Endothelial cell (in vitro differentiated cells): ENCODE measurements around the gene SS18L1. TPM values are rescaled to one million over a fixed set of nuclear protein-coding genes. Genes with fewer than 3 reads are reported as not detected.
A peak's percentile ranks its signal among the peaks of the same experiment; 100 is the strongest.

Experiments
- DNase-seq: peaks from one replicate; pipeline ENCODE4 v3.0.0; 2021; ENCODE audit warnings: low spot score
- H3K27ac Mint-ChIP-seq: one replicate; pipeline ENCODE4 v1.8.0; 2021; ENCODE audit warnings: mixed read lengths, inconsistent platforms; ENCODE audit not compliant: unreplicated experiment
- H3K27me3 Mint-ChIP-seq: one replicate; pipeline ENCODE4 v1.8.0; 2021; ENCODE audit warnings: mild to moderate bottlenecking, moderate library complexity, mixed read lengths, inconsistent platforms; ENCODE audit not compliant: unreplicated experiment
- H3K36me3 Mint-ChIP-seq: one replicate; pipeline ENCODE4 v1.8.0; 2021; ENCODE audit warnings: mild to moderate bottlenecking, low read depth, mixed read lengths, inconsistent platforms; ENCODE audit not compliant: unreplicated experiment
- H3K4me1 Mint-ChIP-seq: one replicate; pipeline ENCODE4 v1.8.0; 2021; ENCODE audit warnings: mild to moderate bottlenecking, mixed read lengths, inconsistent platforms; ENCODE audit not compliant: unreplicated experiment
- H3K4me3 Mint-ChIP-seq: one replicate; pipeline ENCODE4 v1.8.0; 2021; ENCODE audit warnings: mild to moderate bottlenecking, mixed read lengths, inconsistent platforms; ENCODE audit not compliant: unreplicated experiment
- H3K9me3 Mint-ChIP-seq: one replicate; pipeline ENCODE4 v1.8.0; 2021; ENCODE audit warnings: mixed read lengths, inconsistent platforms; ENCODE audit not compliant: unreplicated experiment
- CTCF ChIP-seq: fragments of 200-600 bp; sonication (generic); IDR thresholded peaks from one replicate; pipeline ENCODE4 v1.5.0; 2021; ENCODE audit warnings: antibody characterized with exemption; ENCODE audit not compliant: unreplicated experiment
- total RNA-seq: library from RNA; stranded (reverse); fragmentation: NEBNext Ultra II Directional; extraction: Animal tissue kit (Norgen Biotek cat#: 25700); gene quantifications from one replicate; pipeline ENCODE4 v1.2.1, GENCODE V29; 2021; ENCODE audit not compliant: unreplicated experiment

Gene SS18L1
- total RNA-seq, 1 donor from 2014 or later = 17.5 TPM

- no peaks in the 10 kb centered on the region for H3K9me3 Mint-ChIP-seq
- no peak overlapping the region for H3K27ac Mint-ChIP-seq
- H3K4me3 Mint-ChIP-seq = no peak overlapping the region
- H3K36me3 Mint-ChIP-seq = peaks cover 31% of the 10 kb centered on the region
- DNase-seq = no peak
- no peak for TF ChIP-seq CTCF
- peaks cover 17% of the 10 kb centered on the region for H3K4me1 Mint-ChIP-seq
- H3K27me3 Mint-ChIP-seq = peaks cover 7% of the 10 kb centered on the region
Measured at GRCh38 chr20:62155428-62156253, 12.1 kb downstream of the SS18L1 start.

GRCh38 chr20:62156254-62156556, 12.6 kb downstream of the SS18L1 start:
- TF ChIP-seq CTCF = no peak
- H3K27ac Mint-ChIP-seq = no peak overlapping the region
- no peak for DNase-seq
- H3K27me3 Mint-ChIP-seq = peaks cover 7% of the 10 kb centered on the region
- no peak overlapping the region for H3K4me3 Mint-ChIP-seq
- H3K9me3 Mint-ChIP-seq = no peaks in the 10 kb centered on the region
- peaks cover 31% of the 10 kb centered on the region for H3K36me3 Mint-ChIP-seq
- peaks cover 17% of the 10 kb centered on the region for H3K4me1 Mint-ChIP-seq

- TF ChIP-seq CTCF = peak; percentile 63
- H3K36me3 Mint-ChIP-seq = peaks cover 31% of the 10 kb centered on the region
- H3K4me1 Mint-ChIP-seq = peaks cover 17% of the 10 kb centered on the region
- peak; percentile 86 for DNase-seq
- H3K27me3 Mint-ChIP-seq = peaks cover 10% of the 10 kb centered on the region
- H3K4me3 Mint-ChIP-seq = no peak overlapping the region
- H3K27ac Mint-ChIP-seq = no peak overlapping the region
- no peaks in the 10 kb centered on the region for H3K9me3 Mint-ChIP-seq
Measured at GRCh38 chr20:62156592-62157386, 13.2 kb downstream of the SS18L1 start.

GRCh38 chr20:62157387-62158087, 14.0 kb downstream of the SS18L1 start:
- Mint-ChIP-seq H3K9me3 (no peaks in the 10 kb centered on the region), H3K4me1 (peaks cover 14% of the 10 kb centered on the region), H3K4me3 (no peak overlapping the region), H3K27me3 (peaks cover 12% of the 10 kb centered on the region), H3K27ac (no peak overlapping the region), H3K36me3 (peaks cover 26% of the 10 kb centered on the region)
- no peak for DNase-seq
- TF ChIP-seq CTCF = no peak
